ENCODE measurements around the gene CLEC18A. TPM values are rescaled to one million over a fixed set of nuclear protein-coding genes. Genes with fewer than 3 reads are reported as not detected.

The CLEC18A gene
- total RNA-seq, 1 experiment from 2014 or later: 3.6 TPM

- CTCF ChIA-PET: no interaction called here
- BruUV-seq (replicated peaks): no TSS peak
- Mint-ChIP-seq H3K36me3 (ENCODE audit: insufficient read depth, unreplicated experiment) (peaks cover 15% of the 10 kb centered on the region), H3K27ac (ENCODE audit: unreplicated experiment) (no peak overlapping the region), H3K4me3 (ENCODE audit: low read depth, unreplicated experiment) (no peak overlapping the region), H3K27me3 (ENCODE audit: unreplicated experiment) (no peaks in the 10 kb centered on the region), H3K4me1 (ENCODE audit: low read depth, unreplicated experiment) (no peaks in the 10 kb centered on the region), H3K9me3 (ENCODE audit: low read depth, unreplicated experiment) (no peaks in the 10 kb centered on the region)
- TF ChIP-seq CTCF (IDR thresholded peaks at IDR 0.05; ENCODE audit: unreplicated experiment): no peak
- intact Hi-C loops (cut with micrococcal nuclease; ENCODE audit: unreplicated experiment): no loop called here
- no peak for DNase-seq
Observed at GRCh38 chr16:69935740-69936139, 15.4 kb upstream of the CLEC18A start.

GRCh38 chr16:69936252-69936651 lies 14.9 kb upstream of the CLEC18A start:
- CTCF ChIA-PET: no interaction called here
- no peak overlapping the region for H3K27ac Mint-ChIP-seq (ENCODE audit: unreplicated experiment)
- intact Hi-C loops (cut with micrococcal nuclease; ENCODE audit: unreplicated experiment): no loop called here

GRCh38 chr16:69936751-69937211 lies 14.4 kb upstream of the CLEC18A start:
- no peaks in the 10 kb centered on the region for H3K4me1 Mint-ChIP-seq (ENCODE audit: low read depth, unreplicated experiment)
- no peak overlapping the region for H3K4me3 Mint-ChIP-seq (ENCODE audit: low read depth, unreplicated experiment)
- H3K36me3 Mint-ChIP-seq (ENCODE audit: insufficient read depth, unreplicated experiment): peaks cover 23% of the 10 kb centered on the region
- no peaks in the 10 kb centered on the region for H3K27me3 Mint-ChIP-seq (ENCODE audit: unreplicated experiment)
- no TSS peak for BruUV-seq (replicated peaks)
- H3K27ac Mint-ChIP-seq (ENCODE audit: unreplicated experiment): no peak overlapping the region
- intact Hi-C loops (cut with micrococcal nuclease; ENCODE audit: unreplicated experiment): no loop called here
- no peak for DNase-seq
- TF ChIP-seq CTCF (IDR thresholded peaks at IDR 0.05; ENCODE audit: unreplicated experiment): no peak
- CTCF ChIA-PET: no interaction called here
- no peaks in the 10 kb centered on the region for H3K9me3 Mint-ChIP-seq (ENCODE audit: low read depth, unreplicated experiment)

More at GRCh38 chr16:69936252-69936651, 14.9 kb upstream of the CLEC18A start:
- Mint-ChIP-seq H3K27me3 (ENCODE audit: unreplicated experiment) (no peaks in the 10 kb centered on the region), H3K36me3 (ENCODE audit: insufficient read depth, unreplicated experiment) (peaks cover 21% of the 10 kb centered on the region), H3K4me3 (ENCODE audit: low read depth, unreplicated experiment) (no peak overlapping the region), H3K4me1 (ENCODE audit: low read depth, unreplicated experiment) (no peaks in the 10 kb centered on the region), H3K9me3 (ENCODE audit: low read depth, unreplicated experiment) (no peaks in the 10 kb centered on the region)
- no peak for TF ChIP-seq CTCF (IDR thresholded peaks at IDR 0.05; ENCODE audit: unreplicated experiment)
- BruUV-seq (replicated peaks): no TSS peak
- DNase-seq: no peak

DNA sequence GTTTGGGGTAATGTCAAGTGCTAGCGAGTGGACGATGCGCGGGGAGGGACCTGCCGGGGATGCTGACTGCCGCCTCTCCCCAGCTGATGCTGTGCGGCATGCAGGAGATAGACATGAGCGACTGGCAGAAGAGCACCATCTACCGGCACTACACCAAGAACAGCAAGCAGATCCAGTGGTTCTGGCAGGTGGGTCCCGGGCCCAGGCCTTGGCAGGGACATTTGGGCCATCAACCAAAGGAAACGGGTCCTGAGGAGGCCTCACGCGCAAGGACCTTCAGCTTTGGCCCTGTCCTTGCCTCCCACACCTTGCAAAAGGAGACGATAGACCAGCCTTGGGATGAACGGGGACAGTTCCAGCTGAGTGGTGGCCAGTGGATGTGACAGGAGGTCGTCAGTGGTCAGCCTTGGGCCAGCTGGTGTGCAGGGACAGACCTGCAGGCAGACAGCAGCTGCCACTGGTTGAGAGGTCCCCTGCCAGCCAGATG lies 13.6 kb upstream of the CLEC18A start:
- no peak for DNase-seq
- Mint-ChIP-seq H3K36me3 (ENCODE audit: insufficient read depth, unreplicated experiment) (peaks cover 23% of the 10 kb centered on the region), H3K4me3 (ENCODE audit: low read depth, unreplicated experiment) (no peak overlapping the region), H3K27me3 (ENCODE audit: unreplicated experiment) (no peaks in the 10 kb centered on the region), H3K9me3 (ENCODE audit: low read depth, unreplicated experiment) (no peaks in the 10 kb centered on the region), H3K4me1 (ENCODE audit: low read depth, unreplicated experiment) (no peaks in the 10 kb centered on the region), H3K27ac (ENCODE audit: unreplicated experiment) (no peak overlapping the region)
- no peak for TF ChIP-seq CTCF (IDR thresholded peaks at IDR 0.05; ENCODE audit: unreplicated experiment)
- BruUV-seq (replicated peaks): no TSS peak
- CTCF ChIA-PET: no interaction called here
- intact Hi-C loops (cut with micrococcal nuclease; ENCODE audit: unreplicated experiment): no loop called here

Data from Calu3 (cell line).